H9 (cell line): ENCODE measurements around the gene GPR137B. TPM values are rescaled to one million over a fixed set of nuclear protein-coding genes. Genes with fewer than 3 reads are reported as not detected.
A peak's percentile ranks its signal among the peaks of the same experiment; 100 is the strongest.

Experiments used
- DNase-seq: peaks from one replicate; pipeline ENCODE4 v3.0.0-alpha.2; 2017
- H2AFZ ChIP-seq: one replicate; pipeline ENCODE4 v1.6.1; 2013; ENCODE audit warnings: mild to moderate bottlenecking, low read length, control low read depth, moderate library complexity
- H2AK5ac ChIP-seq: 2 replicates; pipeline ENCODE4 v1.6.1; 2013; ENCODE audit warnings: low read length, control low read depth, mixed read lengths; ENCODE audit not compliant: insufficient read length
- H2BK120ac ChIP-seq: one replicate; pipeline ENCODE4 v1.6.1; 2013; ENCODE audit warnings: low read depth, mild to moderate bottlenecking, low read length, control low read depth, inconsistent platforms; ENCODE audit not compliant: poor library complexity, severe bottlenecking
- H2BK12ac ChIP-seq: 2 replicates; pipeline ENCODE4 v1.6.1; 2013; ENCODE audit warnings: low read length, control low read depth, mixed read lengths, low read depth; ENCODE audit not compliant: insufficient read length
- H2BK15ac ChIP-seq: 2 replicates; pipeline ENCODE4 v1.6.1; 2013; ENCODE audit warnings: low read depth, low read length, control low read depth
- H2BK20ac ChIP-seq: one replicate; pipeline ENCODE4 v1.6.1; 2013; ENCODE audit warnings: low read depth, mild to moderate bottlenecking, low read length, control low read depth, inconsistent platforms; ENCODE audit not compliant: poor library complexity, severe bottlenecking
- H2BK5ac ChIP-seq: 2 replicates; pipeline ENCODE4 v1.6.1; 2013; ENCODE audit warnings: low read length, control low read depth, mixed read lengths; ENCODE audit not compliant: insufficient read length
- H3K14ac ChIP-seq: 2 replicates; pipeline ENCODE4 v1.6.1; 2013; ENCODE audit warnings: low read length, control low read depth; ENCODE audit not compliant: insufficient read depth
- H3K18ac ChIP-seq: 2 replicates; pipeline ENCODE4 v1.6.1; 2013; ENCODE audit warnings: low read depth, mild to moderate bottlenecking, mixed read lengths, low read length, control low read depth; ENCODE audit not compliant: insufficient read length
- H3K23ac ChIP-seq: 2 replicates; pipeline ENCODE4 v1.6.1; 2013; ENCODE audit warnings: low read length, control low read depth, mixed read lengths, low read depth; ENCODE audit not compliant: insufficient read length
- H3K23me2 ChIP-seq: 2 replicates; pipeline ENCODE4 v1.6.1; 2013; ENCODE audit warnings: low read depth, mild to moderate bottlenecking, mixed read lengths, low read length, control low read depth; ENCODE audit not compliant: insufficient read length, poor library complexity, severe bottlenecking
- H3K27ac ChIP-seq: 2 replicates; pipeline ENCODE4 v1.5.1; 2013; ENCODE audit warnings: low read length, control low read depth, mixed read lengths, low read depth; ENCODE audit not compliant: insufficient read length
- H3K27me3 ChIP-seq: 2 replicates; pipeline ENCODE4 v1.6.1; 2013; ENCODE audit warnings: low read length, control low read depth, inconsistent platforms; ENCODE audit not compliant: insufficient read depth
- H3K4ac ChIP-seq: 2 replicates; pipeline ENCODE4 v1.6.1; 2013; ENCODE audit warnings: low read depth, mild to moderate bottlenecking, control low read depth, inconsistent platforms, low read length, moderate library complexity
- H3K4me1 ChIP-seq: 2 replicates; pipeline ENCODE4 v1.6.1; 2013; ENCODE audit warnings: low read length, control low read depth, inconsistent platforms; ENCODE audit not compliant: insufficient read depth
- H3K4me2 ChIP-seq: 2 replicates; pipeline ENCODE4 v1.6.1; 2013; ENCODE audit warnings: low read length, control low read depth, mixed read lengths; ENCODE audit not compliant: insufficient read length, insufficient read depth
- H3K56ac ChIP-seq: 2 replicates; pipeline ENCODE4 v1.6.1; 2013; ENCODE audit warnings: low read depth, mild to moderate bottlenecking, mixed read lengths, low read length, control low read depth; ENCODE audit not compliant: insufficient read length
- H3K79me1 ChIP-seq: 2 replicates; pipeline ENCODE4 v1.6.1; 2013; ENCODE audit warnings: low read depth, mild to moderate bottlenecking, moderate library complexity, low read length, control low read depth, inconsistent platforms; ENCODE audit not compliant: insufficient read depth, poor library complexity, severe bottlenecking
- H3K79me2 ChIP-seq: 2 replicates; pipeline ENCODE4 v1.6.1; 2013; ENCODE audit warnings: low read length, control low read depth, inconsistent platforms; ENCODE audit not compliant: insufficient read depth
- H3K9ac ChIP-seq: 2 replicates; pipeline ENCODE4 v1.6.1; 2013; ENCODE audit warnings: low read length, control low read depth, mixed read lengths; ENCODE audit not compliant: insufficient read length; ENCODE audit errors: extremely low read depth
- H3K9me3 ChIP-seq: one replicate; pipeline ENCODE4 v1.6.1; 2013; ENCODE audit warnings: low read depth, low read length, inconsistent platforms; ENCODE audit not compliant: control insufficient read depth
- H3T11ph ChIP-seq: one replicate; pipeline ENCODE4 v1.6.1; 2013; ENCODE audit warnings: mild to moderate bottlenecking, low read length, control low read depth, inconsistent platforms
- H4K20me1 ChIP-seq: one replicate; pipeline ENCODE4 v1.6.1; 2013; ENCODE audit not compliant: control insufficient read depth, insufficient read length, insufficient read depth
- H4K5ac ChIP-seq: 2 replicates; pipeline ENCODE4 v1.6.1; 2013; ENCODE audit warnings: low read depth, mild to moderate bottlenecking, mixed read lengths, low read length, control low read depth; ENCODE audit not compliant: insufficient read length
- H4K8ac ChIP-seq: replicated peaks from 2 replicates; pipeline ENCODE4 v1.6.1; 2013; ENCODE audit warnings: low read length, control low read depth, mixed read lengths, low read depth; ENCODE audit not compliant: insufficient read length
- H4K91ac ChIP-seq: 2 replicates; pipeline ENCODE4 v1.6.1; 2013; ENCODE audit warnings: low read depth, mild to moderate bottlenecking, moderate library complexity, mixed read lengths, low read length, control low read depth; ENCODE audit not compliant: insufficient read length
- H3K27ac Mint-ChIP-seq, 3 experiments: 2 replicates in 2 of 3; 3 replicates in 1 of 3; pipeline ENCODE4 v1.8.0; 2020 to 2021; ENCODE audit warnings: mixed read lengths in 3 of 3, mild to moderate bottlenecking in 1 of 3, moderate library complexity in 1 of 3
- H3K27me3 Mint-ChIP-seq: 2 replicates; pipeline ENCODE4 v1.8.0; 2021; ENCODE audit warnings: low read depth, mild to moderate bottlenecking, moderate library complexity, mixed read lengths
- H3K36me3 Mint-ChIP-seq, 3 experiments: 2 replicates in 2 of 3; 3 replicates in 1 of 3; pipeline ENCODE4 v1.8.0; 2020 to 2021; ENCODE audit warnings: low read depth in 3 of 3, mixed read lengths in 3 of 3; ENCODE audit not compliant: insufficient read depth in 1 of 3
- H3K4me1 Mint-ChIP-seq, 2 experiments: 2 replicates each; pipeline ENCODE4 v1.8.0; 2020; ENCODE audit warnings: mixed read lengths in 2 of 2
- H3K4me3 Mint-ChIP-seq, 2 experiments: 2 replicates in 1 of 2; 3 replicates in 1 of 2; pipeline ENCODE4 v1.8.0; 2020 to 2021; ENCODE audit warnings: mild to moderate bottlenecking in 2 of 2, mixed read lengths in 2 of 2, moderate library complexity in 1 of 2
- H3K9me3 Mint-ChIP-seq, 2 experiments: 2 replicates in 1 of 2; 3 replicates in 1 of 2; pipeline ENCODE4 v1.8.0; 2020; ENCODE audit warnings: mild to moderate bottlenecking in 2 of 2, mixed read lengths in 2 of 2, moderate library complexity in 1 of 2
- WGBS: extraction: QIAGEN DNeasy Blood & Tissue Kit; methylation state at CpG from one replicate; pipeline ENCODE4 v1.1.7; 2013; ENCODE audit warnings: missing lambda C conversion rate, low lambda C conversion rate, mixed read lengths; ENCODE audit not compliant: insufficient read length; ENCODE audit errors: extremely low coverage; 5-methylcytosine and 5-hydroxymethylcytosine counted together
- total RNA-seq: library from RNA; stranded (reverse); gene quantifications from 2 replicates; pipeline ENCODE4 v1.2.1, GENCODE V29; 2021
- TF ChIP-seq, protein P1 (sequence below): fragments of 200-600 bp; sonication (generic); conservative IDR thresholded peaks from 3 replicates; pipeline ENCODE4 v1.8.0; 2021; ENCODE audit warnings: antibody characterized with exemption, mild to moderate bottlenecking

Gene GPR137B
- total RNA-seq, 1 experiment from 2014 or later: 5.9 TPM

DNA sequence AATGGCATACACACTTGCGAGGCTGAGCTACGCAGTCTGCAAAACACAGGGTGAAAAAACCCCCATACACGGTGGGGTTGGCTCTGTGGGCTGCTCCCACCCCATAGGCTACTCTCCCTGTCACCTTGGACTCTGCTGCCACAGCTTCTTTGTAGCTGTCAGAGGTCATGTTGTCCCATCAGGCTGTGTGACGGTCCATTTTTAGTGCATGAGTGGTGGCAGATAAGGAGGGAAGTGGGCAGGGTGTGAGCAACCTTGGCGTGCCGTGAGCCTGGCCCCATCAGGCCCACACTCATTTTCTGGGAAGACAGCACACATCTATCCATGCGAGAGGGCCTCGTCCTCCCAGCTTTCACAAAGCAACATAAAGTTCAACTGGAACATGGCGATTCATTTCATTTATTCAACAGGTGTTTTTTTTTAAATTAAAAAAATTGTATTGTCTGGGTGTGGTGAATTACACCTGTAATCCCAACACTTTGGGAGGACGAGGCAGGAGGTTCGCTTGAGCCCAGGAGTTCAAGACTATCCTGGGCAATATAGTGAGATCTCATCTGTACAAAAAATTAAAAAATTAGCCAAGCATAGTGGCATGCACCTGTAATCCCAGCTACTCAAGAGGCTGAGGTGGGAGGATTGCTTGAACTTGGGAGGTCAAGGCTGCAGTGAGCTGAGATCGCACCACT, 9.5 kb downstream of the GPR137B start:
- no peak for DNase-seq
- no peak overlapping the region for H2BK5ac ChIP-seq
- no peak overlapping the region for H2AFZ ChIP-seq
- TF ChIP-seq, protein P1, sequence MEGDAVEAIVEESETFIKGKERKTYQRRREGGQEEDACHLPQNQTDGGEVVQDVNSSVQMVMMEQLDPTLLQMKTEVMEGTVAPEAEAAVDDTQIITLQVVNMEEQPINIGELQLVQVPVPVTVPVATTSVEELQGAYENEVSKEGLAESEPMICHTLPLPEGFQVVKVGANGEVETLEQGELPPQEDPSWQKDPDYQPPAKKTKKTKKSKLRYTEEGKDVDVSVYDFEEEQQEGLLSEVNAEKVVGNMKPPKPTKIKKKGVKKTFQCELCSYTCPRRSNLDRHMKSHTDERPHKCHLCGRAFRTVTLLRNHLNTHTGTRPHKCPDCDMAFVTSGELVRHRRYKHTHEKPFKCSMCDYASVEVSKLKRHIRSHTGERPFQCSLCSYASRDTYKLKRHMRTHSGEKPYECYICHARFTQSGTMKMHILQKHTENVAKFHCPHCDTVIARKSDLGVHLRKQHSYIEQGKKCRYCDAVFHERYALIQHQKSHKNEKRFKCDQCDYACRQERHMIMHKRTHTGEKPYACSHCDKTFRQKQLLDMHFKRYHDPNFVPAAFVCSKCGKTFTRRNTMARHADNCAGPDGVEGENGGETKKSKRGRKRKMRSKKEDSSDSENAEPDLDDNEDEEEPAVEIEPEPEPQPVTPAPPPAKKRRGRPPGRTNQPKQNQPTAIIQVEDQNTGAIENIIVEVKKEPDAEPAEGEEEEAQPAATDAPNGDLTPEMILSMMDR: no peak
- no peak overlapping the region for H3K9ac ChIP-seq
- H4K91ac ChIP-seq: no peak overlapping the region
- peaks cover 2% of the 10 kb centered on the region for H4K20me1 ChIP-seq
- Mint-ChIP-seq H3K9me3 (no peaks in the 10 kb centered on the region; a peak in 1 of 5 replicates), H3K4me3 (peak overlapping the region in 1 of 2 experiments; percentile 29; a peak in 1 of 5 replicates), H3K36me3 (no peaks in the 10 kb centered on the region; a peak in 1 of 7 replicates), H3K4me1 (peaks cover 15 to 39% of the 10 kb centered on the region in 2 experiments), H3K27me3 (no peaks in the 10 kb centered on the region; the same call in 1 of the 2 replicates), H3K27ac (0 out of 7 replicates have a peak overlapping the region, but pooled peaks of 1 of the 3 experiments have one; percentile 53)
- no peaks in the 10 kb centered on the region; the same call in 1 of the 2 replicates for H3K79me2 ChIP-seq
- H3K23me2 ChIP-seq: no peaks in the 10 kb centered on the region
- H3K27me3 ChIP-seq: no peaks in the 10 kb centered on the region
- H4K5ac ChIP-seq: no peak overlapping the region
- no peak overlapping the region for H2BK12ac ChIP-seq
- no peak overlapping the region for H3K23ac ChIP-seq
- no peaks in the 10 kb centered on the region for H3K79me1 ChIP-seq
- H2AK5ac ChIP-seq: no peak overlapping the region
- no peaks in the 10 kb centered on the region; the same call in 1 of the 2 replicates for H3K4me1 ChIP-seq
- no peak overlapping the region for H4K8ac ChIP-seq
- no peak overlapping the region for H3T11ph ChIP-seq
- no peak overlapping the region for H2BK120ac ChIP-seq
- no peak overlapping the region for H3K56ac ChIP-seq
- H3K4ac ChIP-seq: no peak overlapping the region
- H3K4me2 ChIP-seq: no peak overlapping the region
- H3K27ac ChIP-seq: no peak overlapping the region
- no CpG with 5 or more reads among the region's 12 CpGs for WGBS
- H2BK15ac ChIP-seq: no peak overlapping the region
- no peaks in the 10 kb centered on the region for H3K9me3 ChIP-seq
- no peak overlapping the region for H3K14ac ChIP-seq
- no peak overlapping the region for H3K18ac ChIP-seq
- H2BK20ac ChIP-seq: no peak overlapping the region
